Testis (tissue), 3 donors: ENCODE results near the gene PRPSAP1. TPM values are rescaled to one million over a fixed set of nuclear protein-coding genes. Genes with fewer than 3 reads are reported as not detected.
A peak's percentile ranks its signal among the peaks of the same experiment; 100 is the strongest.
"Not testable (repeated sequence)": the region's sequence is repeated elsewhere in the genome, so short reads cannot be mapped to it uniquely, and the experiment has no call there.

Experiments
- DNase-seq: peaks from one replicate; pipeline ENCODE4 v3.0.0-alpha.2; 2019
- H3K27ac ChIP-seq, 2 donors: fragments of 200-600 bp; sonication (generic); one replicate each; pipeline ENCODE4 v1.5.1; 2019
- H3K27me3 ChIP-seq: fragments of 200-600 bp; sonication (generic); one replicate; pipeline ENCODE4 v1.5.1; 2019
- H3K36me3 ChIP-seq: fragments of 200-600 bp; sonication (generic); one replicate; pipeline ENCODE4 v1.5.1; 2017; ENCODE audit warnings: low read depth; ENCODE audit errors: missing control alignments
- H3K4me1 ChIP-seq: fragments of 200-600 bp; sonication (generic); one replicate; pipeline ENCODE4 v1.5.1; 2019
- H3K4me3 ChIP-seq, 2 donors: fragments of 200-600 bp; sonication (generic); one replicate each; pipeline ENCODE4 v1.5.1; 2017 to 2019
- H3K9me3 ChIP-seq: fragments of 200-600 bp; sonication (generic); one replicate; pipeline ENCODE4 v1.5.1; 2017
- POLR2A ChIP-seq: fragments of 450-650 bp; IDR thresholded peaks from one replicate; pipeline ENCODE4 v1.6.1; 2017; ENCODE audit warnings: antibody characterized with exemption, mild to moderate bottlenecking, moderate library complexity
- WGBS, 2 donors: methylation state at CpG; one replicate each; pipeline ENCODE4 v1.1.5; 2018; 5-methylcytosine and 5-hydroxymethylcytosine counted together
- intact Hi-C: fragments of 100-400 bp; cut with DNase I; formaldehyde crosslinking; loops from one replicate; pipeline ENCODE4 v1.15.1; 2023; ENCODE audit warnings: low total_unique reads
- polyA plus RNA-seq: library from polyadenylated mRNA; stranded (reverse); fragments of 350-450 nt; fragmentation: Illumina TruSeq; extraction: RNeasy Lipid Tissue Mini Kit (QIAGEN cat#74804); gene quantifications from one replicate; pipeline ENCODE4 v1.2.3, GENCODE V29; 2014; ENCODE audit warnings: low read depth, low replicate concordance; ENCODE audit not compliant: insufficient read depth
- total RNA-seq, 2 donors: library from RNA; depleted of rRNA; stranded (reverse); fragments of >200 nt; gene quantifications; one replicate each; pipeline ENCODE4 v1.2.3, GENCODE V29; 2016
- TF ChIP-seq, protein P1 (sequence below), 3 experiments: fragments of 450-650 bp in 2 of 3; fragments of 200-600 bp in 1 of 3; sonication (generic) in 1 of 3; IDR thresholded peaks; one replicate each; pipeline ENCODE4 v1.5.1; 2016 to 2019; ENCODE audit warnings: antibody characterized with exemption in 3 of 3, mild to moderate bottlenecking in 2 of 3, moderate library complexity in 1 of 3

Gene PRPSAP1
- total and polyA plus RNA-seq, 3 donors from 2014 or later, result 132 to 184 (median 152) TPM

DNA sequence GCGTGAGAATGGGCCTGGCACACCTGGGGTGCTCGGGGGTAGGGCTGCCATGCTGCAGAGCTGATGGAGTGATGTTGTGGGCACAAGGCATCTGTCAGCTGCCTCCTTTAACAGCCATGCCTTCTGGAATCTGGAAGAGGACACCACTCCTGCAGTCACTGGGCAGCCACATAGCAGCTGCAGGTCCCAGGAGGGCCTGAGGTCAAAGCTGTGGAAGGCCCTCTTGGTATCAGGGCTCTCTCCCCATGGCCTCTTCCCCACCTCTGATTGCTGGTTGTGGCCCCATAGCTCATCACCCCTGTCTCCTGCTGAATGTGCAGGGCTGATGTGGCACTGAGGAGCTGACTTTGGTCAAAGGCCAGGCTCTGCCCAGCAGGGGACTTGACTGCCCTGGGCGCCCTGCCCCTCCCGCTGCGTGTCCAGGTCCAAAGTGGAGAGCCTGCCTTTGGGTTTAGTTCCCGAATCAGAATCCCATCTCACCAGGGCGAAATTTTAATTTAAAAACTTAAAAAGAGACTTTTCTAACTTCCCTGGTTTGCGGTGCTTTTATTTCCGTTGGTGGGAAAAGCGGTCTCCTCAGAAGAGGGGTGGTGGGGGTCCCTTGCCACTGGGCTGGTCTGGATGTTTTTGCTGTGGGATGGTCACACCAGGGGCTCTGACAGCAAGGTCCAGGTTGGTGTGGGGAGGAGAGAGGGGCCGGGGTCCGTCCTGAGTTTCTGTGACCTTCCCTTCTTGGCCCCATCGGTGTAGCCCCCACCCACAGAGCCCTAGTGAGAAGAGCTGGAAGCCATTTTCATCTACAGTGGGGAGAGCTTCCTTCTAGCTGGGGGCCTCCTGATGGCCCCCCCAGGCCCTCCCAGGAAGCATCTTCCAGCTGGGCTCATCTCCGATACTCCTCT, 82.7 kb downstream of the PRPSAP1 start:
- Histone ChIP-seq H3K36me3 (no peaks in the 10 kb centered on the region), H3K4me3 (no peak overlapping the region), H3K9me3 (no peaks in the 10 kb centered on the region), H3K27me3 (no peaks in the 10 kb centered on the region), H3K27ac (peak overlapping the region; percentile 2 to 59), H3K4me1 (peaks cover 32% of the 10 kb centered on the region)
- TF ChIP-seq, protein P1, sequence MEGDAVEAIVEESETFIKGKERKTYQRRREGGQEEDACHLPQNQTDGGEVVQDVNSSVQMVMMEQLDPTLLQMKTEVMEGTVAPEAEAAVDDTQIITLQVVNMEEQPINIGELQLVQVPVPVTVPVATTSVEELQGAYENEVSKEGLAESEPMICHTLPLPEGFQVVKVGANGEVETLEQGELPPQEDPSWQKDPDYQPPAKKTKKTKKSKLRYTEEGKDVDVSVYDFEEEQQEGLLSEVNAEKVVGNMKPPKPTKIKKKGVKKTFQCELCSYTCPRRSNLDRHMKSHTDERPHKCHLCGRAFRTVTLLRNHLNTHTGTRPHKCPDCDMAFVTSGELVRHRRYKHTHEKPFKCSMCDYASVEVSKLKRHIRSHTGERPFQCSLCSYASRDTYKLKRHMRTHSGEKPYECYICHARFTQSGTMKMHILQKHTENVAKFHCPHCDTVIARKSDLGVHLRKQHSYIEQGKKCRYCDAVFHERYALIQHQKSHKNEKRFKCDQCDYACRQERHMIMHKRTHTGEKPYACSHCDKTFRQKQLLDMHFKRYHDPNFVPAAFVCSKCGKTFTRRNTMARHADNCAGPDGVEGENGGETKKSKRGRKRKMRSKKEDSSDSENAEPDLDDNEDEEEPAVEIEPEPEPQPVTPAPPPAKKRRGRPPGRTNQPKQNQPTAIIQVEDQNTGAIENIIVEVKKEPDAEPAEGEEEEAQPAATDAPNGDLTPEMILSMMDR (IDR thresholded peaks at IDR 0.05), result no peak
- no peak for TF ChIP-seq POLR2A
- WGBS, 2 donors, result 85 to 87% methylated on average over 14 of the region's 14 CpGs
- intact Hi-C loops, result no loop called here
- no peak for DNase-seq

DNA sequence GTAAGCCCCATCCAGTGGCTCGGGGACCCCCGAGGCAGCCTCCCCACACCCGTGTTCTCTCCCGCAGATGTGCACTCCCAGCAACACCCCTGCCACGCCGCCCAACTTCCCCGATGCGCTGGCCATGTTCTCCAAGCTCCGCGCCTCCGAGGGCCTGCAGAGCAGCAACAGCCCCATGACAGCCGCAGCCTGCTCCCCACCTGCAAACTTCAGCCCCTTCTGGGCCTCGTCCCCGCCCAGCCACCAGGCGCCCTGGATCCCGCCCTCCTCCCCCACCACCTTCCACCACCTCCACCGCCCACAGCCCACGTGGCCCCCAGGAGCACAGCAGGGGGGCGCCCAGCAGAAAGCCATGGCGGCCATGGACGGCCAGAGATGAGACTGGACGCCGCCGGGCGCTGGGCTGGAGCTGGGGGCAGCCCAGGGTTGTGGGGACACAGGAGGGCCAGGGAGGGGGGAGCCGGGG, 83.6 kb downstream of the PRPSAP1 start:
- no peak overlapping the region for H3K27ac ChIP-seq
- H3K4me3 ChIP-seq, result no peak overlapping the region
- no peaks in the 10 kb centered on the region for H3K9me3 ChIP-seq
- TF ChIP-seq POLR2A, result no peak
- TF ChIP-seq, protein P1 (IDR thresholded peaks at IDR 0.05), result no peak
- DNase-seq, result no peak
- no peaks in the 10 kb centered on the region for H3K36me3 ChIP-seq
- peaks cover 32% of the 10 kb centered on the region for H3K4me1 ChIP-seq
- WGBS, 2 donors, result 86 to 93% methylated on average over 12 to 26 of the region's 26 CpGs
- intact Hi-C loops, result no loop called here
- H3K27me3 ChIP-seq, result no peaks in the 10 kb centered on the region

DNA sequence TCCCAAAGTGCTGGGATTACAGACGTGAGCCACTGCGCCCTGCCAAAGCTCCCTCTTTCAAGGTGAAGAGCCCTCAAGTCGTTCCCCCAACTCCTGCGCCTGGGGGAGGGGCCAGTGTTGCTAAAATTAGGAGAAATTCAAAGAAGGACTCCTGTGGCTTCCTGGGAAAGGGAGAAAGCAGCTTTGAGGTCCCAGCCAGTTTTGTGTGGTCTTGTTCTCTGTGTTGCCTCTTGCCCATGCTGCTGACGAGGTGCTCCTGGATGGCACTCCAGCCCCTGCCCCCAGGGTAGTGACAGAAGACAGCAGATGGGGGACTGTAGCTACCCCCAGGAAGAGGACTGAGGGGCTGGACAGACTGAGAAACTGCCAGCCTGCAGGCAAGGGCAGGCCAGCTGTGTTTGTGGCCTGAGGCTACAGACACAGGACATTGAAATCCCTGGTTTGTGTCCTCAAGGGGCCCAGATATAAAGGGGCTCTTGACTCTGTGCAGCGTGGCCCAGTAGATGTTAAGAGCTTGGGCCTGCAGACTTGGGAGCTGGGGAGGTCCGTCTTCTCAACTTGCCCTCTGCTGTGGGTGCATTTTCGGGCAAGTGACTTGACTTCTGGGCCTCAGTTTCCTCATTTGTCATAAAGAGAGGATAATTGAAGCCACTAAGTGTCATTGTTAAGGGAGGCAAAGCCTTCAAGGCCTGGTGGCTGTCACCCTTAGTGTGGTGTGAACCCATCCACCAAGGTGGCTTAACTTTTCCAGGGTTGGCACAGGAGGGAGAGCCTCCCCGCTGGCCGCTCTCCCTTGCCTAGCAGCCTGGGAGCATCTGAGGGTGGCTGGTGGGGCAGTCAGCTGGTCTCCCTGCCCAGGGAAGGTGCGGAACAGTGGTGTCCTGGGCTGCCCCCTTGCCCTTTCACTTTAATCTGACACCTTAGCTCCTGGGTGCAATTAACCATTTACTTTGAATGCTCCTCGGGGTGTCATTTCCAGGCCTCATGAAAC, 84.4 kb downstream of the PRPSAP1 start:
- TF ChIP-seq POLR2A, result no peak
- TF ChIP-seq, protein P1 (IDR thresholded peaks at IDR 0.05), result no peak
- intact Hi-C loops, result no loop called here
- peaks cover 35% of the 10 kb centered on the region for H3K4me1 ChIP-seq

DNA sequence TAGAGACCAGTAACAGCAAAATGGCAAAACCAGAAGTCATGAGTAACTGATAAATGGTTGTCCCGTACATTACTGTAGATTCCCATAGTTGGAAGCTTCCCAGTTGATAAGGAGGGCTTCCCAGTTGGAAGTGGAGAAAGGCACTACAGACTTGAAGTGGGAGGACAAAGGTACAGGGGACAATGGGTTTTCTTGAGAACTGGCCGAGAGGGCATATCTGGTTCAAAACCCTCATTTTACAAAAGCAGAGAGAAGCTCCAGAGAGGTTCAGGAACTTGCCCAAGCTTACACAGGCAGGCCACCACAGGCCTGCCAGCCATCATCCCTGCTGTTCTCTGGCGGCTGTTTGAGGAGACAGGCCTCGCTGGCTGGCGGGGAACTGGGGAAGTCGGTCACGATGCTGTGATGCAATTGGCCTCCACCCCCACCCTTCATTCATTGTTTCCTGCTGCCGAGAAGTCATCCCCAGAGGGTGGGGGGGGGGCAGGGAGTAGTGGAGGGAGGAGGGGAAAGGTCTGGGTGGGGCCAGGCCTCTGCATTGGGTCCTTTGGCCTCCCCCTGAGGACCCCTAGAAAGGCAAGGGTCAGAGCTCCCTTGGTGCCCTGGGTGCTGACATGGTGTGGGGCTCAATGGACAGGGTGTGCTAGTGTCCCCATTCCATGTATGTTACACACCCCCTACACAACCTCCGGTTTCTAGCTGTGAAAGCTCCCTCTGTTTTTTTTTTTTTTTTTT, 85.5 kb downstream of the PRPSAP1 start:
- H3K4me3 ChIP-seq, result no peak overlapping the region
- no peaks in the 10 kb centered on the region for H3K36me3 ChIP-seq
- no peaks in the 10 kb centered on the region for H3K27me3 ChIP-seq
- peak overlapping the region; percentile 36 to 71 for H3K27ac ChIP-seq
- intact Hi-C loops, result no loop called here
- WGBS, 2 donors, result 51 to 53% methylated on average over 4 to 9 of the region's 9 CpGs
- H3K9me3 ChIP-seq, result no peaks in the 10 kb centered on the region
- TF ChIP-seq POLR2A, result no peak
- TF ChIP-seq, protein P1 (IDR thresholded peaks at IDR 0.05), result no peak
- peaks cover 36% of the 10 kb centered on the region for H3K4me1 ChIP-seq
- peak; percentile 57 for DNase-seq

More for the DNA sequence above, 84.4 kb downstream of the PRPSAP1 start:
- 80 to 82% methylated on average over 10 to 12 of the region's 12 CpGs for WGBS, 2 donors
- no peaks in the 10 kb centered on the region for H3K9me3 ChIP-seq
- no peak for DNase-seq
- H3K27ac ChIP-seq, result no peak overlapping the region
- H3K4me3 ChIP-seq, result no peak overlapping the region
- H3K27me3 ChIP-seq, result no peaks in the 10 kb centered on the region
- H3K36me3 ChIP-seq, result no peaks in the 10 kb centered on the region

DNA sequence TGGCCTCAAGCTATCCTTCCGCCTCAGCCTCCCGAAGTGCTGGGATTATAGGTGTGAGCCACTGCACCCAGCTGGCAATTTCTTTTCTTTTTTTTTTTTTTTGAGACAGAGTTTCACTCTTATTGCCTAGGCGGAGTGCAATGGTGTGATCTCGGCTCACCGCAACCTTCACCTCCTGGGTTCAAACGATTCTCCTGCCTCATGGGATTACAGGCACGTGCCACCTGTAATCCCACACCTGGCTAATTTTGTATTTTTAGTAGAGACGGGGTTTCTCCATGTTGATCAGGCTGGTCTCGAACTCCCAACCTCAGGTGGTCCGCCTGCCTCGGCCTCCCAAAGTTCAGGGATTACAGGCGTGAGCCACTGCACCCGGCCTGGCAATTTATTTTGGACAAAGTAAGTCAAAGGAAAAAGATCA, 86.1 kb downstream of the PRPSAP1 start:
- H3K9me3 ChIP-seq, H3K4me3 ChIP-seq, H3K27me3 ChIP-seq, intact Hi-C loops, DNase-seq, H3K36me3 ChIP-seq: not testable (repeated sequence)
- 90 to 93% methylated on average over 13 of the region's 13 CpGs for WGBS, 2 donors
- H3K27ac ChIP-seq, result peak overlapping the region; percentile 36 to 71
- peaks cover 34% of the 10 kb centered on the region for H3K4me1 ChIP-seq
